Activated CD4-positive, alpha-beta memory T cell treated with anti-CD3 and anti-CD28 coated beads for 36 hours (primary cell): ENCODE measurements around the gene NPLOC4. TPM values are rescaled to one million over a fixed set of nuclear protein-coding genes. Genes with fewer than 3 reads are reported as not detected.
A peak's percentile ranks its signal among the peaks of the same experiment; 100 is the strongest.

Experiments
- CTCF ChIA-PET: fragments of 350-600 bp; sonication (Branson Sonifier 250); formaldehyde crosslinking; loops from one replicate; lab custom pipeline; 2021; ENCODE audit warnings: antibody characterized with exemption, inconsistent platforms; lab: Charles Lee
- POLR2A ChIA-PET: fragments of 350-600 bp; sonication (Branson Sonifier 250); formaldehyde crosslinking; loops from one replicate; lab custom pipeline; 2021; ENCODE audit warnings: antibody characterized with exemption; lab: Charles Lee
- DNase-seq: peaks from one replicate; pipeline ENCODE4 v3.0.0-alpha.2; 2020
- H3K27ac Mint-ChIP-seq: one replicate; pipeline ENCODE4 v1.8.0; 2021; ENCODE audit warnings: mixed read lengths
- H3K27me3 Mint-ChIP-seq: one replicate; pipeline ENCODE4 v1.8.0; 2021; ENCODE audit warnings: mixed read lengths
- H3K36me3 Mint-ChIP-seq: one replicate; pipeline ENCODE4 v1.8.0; 2021; ENCODE audit warnings: mixed read lengths
- H3K4me1 Mint-ChIP-seq: one replicate; pipeline ENCODE4 v1.8.0; 2021; ENCODE audit warnings: low read depth, mixed read lengths
- H3K4me3 Mint-ChIP-seq: one replicate; pipeline ENCODE4 v1.8.0; 2021; ENCODE audit warnings: mild to moderate bottlenecking, mixed read lengths
- H3K9me3 Mint-ChIP-seq: one replicate; pipeline ENCODE4 v1.8.0; 2021; ENCODE audit warnings: mixed read lengths
- intact Hi-C: fragments of 100-400 bp; cut with micrococcal nuclease; formaldehyde crosslinking; loops from one replicate; pipeline ENCODE4 v1.15.1; 2023
- total RNA-seq, 2 experiments: library from RNA; stranded (reverse); gene quantifications; one replicate each; pipeline ENCODE4 v1.2.3, GENCODE V29; 2021

The NPLOC4 gene
- total RNA-seq, 2 experiments from 2014 or later, result 78.4 to 93.2 TPM

GRCh38 chr17:81557276-81558114, 79.4 kb downstream of the NPLOC4 start:
- no peak for DNase-seq
- Mint-ChIP-seq H3K4me3 (no peak overlapping the region), H3K36me3 (peaks cover 15% of the 10 kb centered on the region), H3K27me3 (no peaks in the 10 kb centered on the region), H3K9me3 (no peaks in the 10 kb centered on the region), H3K4me1 (peaks cover 23% of the 10 kb centered on the region), H3K27ac (no peak overlapping the region)
- CTCF ChIA-PET, result no interaction called here
- intact Hi-C loops, result no loop called here
- POLR2A ChIA-PET, result no interaction called here

- DNase-seq, result no peak
- intact Hi-C loops, result no loop called here
- Mint-ChIP-seq H3K36me3 (peaks cover 15% of the 10 kb centered on the region), H3K4me3 (no peak overlapping the region), H3K27me3 (no peaks in the 10 kb centered on the region), H3K27ac (no peak overlapping the region), H3K9me3 (no peaks in the 10 kb centered on the region), H3K4me1 (peaks cover 23% of the 10 kb centered on the region)
- ChIA-PET CTCF (no interaction called here), POLR2A (no interaction called here)
Observed at GRCh38 chr17:81556863-81557262, 80.0 kb downstream of the NPLOC4 start.

GRCh38 chr17:81556175-81556691, 80.7 kb downstream of the NPLOC4 start:
- ChIA-PET CTCF (no interaction called here), POLR2A (no interaction called here)
- no peak for DNase-seq
- peaks cover 13% of the 10 kb centered on the region for H3K36me3 Mint-ChIP-seq
- intact Hi-C loops, result no loop called here
- no peaks in the 10 kb centered on the region for H3K9me3 Mint-ChIP-seq
- peaks cover 25% of the 10 kb centered on the region for H3K4me1 Mint-ChIP-seq
- no peaks in the 10 kb centered on the region for H3K27me3 Mint-ChIP-seq
- no peak overlapping the region for H3K4me3 Mint-ChIP-seq
- H3K27ac Mint-ChIP-seq, result no peak overlapping the region

GRCh38 chr17:81553616-81554181, 83.2 kb downstream of the NPLOC4 start:
- ChIA-PET CTCF (interaction anchor here (0.6 to 0.9 kb wide), 2 partner anchors 10 to 301 kb away, joined by 3 read pairs; no protein-coding TSS in a partner anchor), POLR2A (no interaction called here)
- Mint-ChIP-seq H3K27me3 (no peaks in the 10 kb centered on the region), H3K27ac (peak overlapping the region; percentile 88), H3K36me3 (peaks cover 18% of the 10 kb centered on the region), H3K4me1 (peaks cover 33% of the 10 kb centered on the region), H3K4me3 (peak overlapping the region; percentile 86), H3K9me3 (no peaks in the 10 kb centered on the region)
- peak; percentile 23 for DNase-seq
- intact Hi-C loops, result loop anchor here (1.0 to 2.0 kb wide), 3 partner anchors 41 to 307 kb away; partner anchors contain the start of genes ACTG1, CCDC137, OXLD1 and P4HB

GRCh38 chr17:81553018-81553615, 83.8 kb downstream of the NPLOC4 start:
- intact Hi-C loops, result loop anchor here (1.0 to 2.0 kb wide), 3 partner anchors 40 to 307 kb away; partner anchors contain the start of genes ACTG1, CCDC137, OXLD1 and P4HB

GRCh38 chr17:81552244-81553017, 84.5 kb downstream of the NPLOC4 start, which contains the start of gene FAAP100:
Gene FAAP100, minus strand, starts transcription at chr17:81552353. Its CDS starts 23 bp downstream, at chr17:81552330.
- Mint-ChIP-seq H3K4me1 (peaks cover 33% of the 10 kb centered on the region), H3K27ac (peak within 1 kb of the TSS; percentile 88), H3K9me3 (no peaks in the 10 kb centered on the region), H3K27me3 (no peaks in the 10 kb centered on the region), H3K4me3 (peak within 1 kb of the TSS; percentile 86), H3K36me3 (peaks cover 13% of the 10 kb centered on the region)
- POLR2A ChIA-PET, result interaction anchor here (0.7 to 1.7 kb wide), 8 partner anchors 16 to 113 kb away, joined by 3 to 14 read pairs (median 4); partner anchors contain the start of gene ACTG1
- intact Hi-C loops, result loop anchor here (1.0 to 2.0 kb wide), 3 partner anchors 40 to 308 kb away; partner anchors contain the start of genes ACTG1, CCDC137, OXLD1 and P4HB
- peak; percentile 87 for DNase-seq
- CTCF ChIA-PET, result interaction anchor here (0.6 to 2.1 kb wide), 9 partner anchors 9 to 329 kb away, joined by 3 to 9 read pairs (median 3); partner anchors contain the start of genes CEP131, HGS and SLC38A10

More at GRCh38 chr17:81553018-81553615, 83.8 kb downstream of the NPLOC4 start:
- H3K27ac Mint-ChIP-seq, result peak overlapping the region; percentile 88
- peak overlapping the region; percentile 86 for H3K4me3 Mint-ChIP-seq
- no peaks in the 10 kb centered on the region for H3K27me3 Mint-ChIP-seq
- POLR2A ChIA-PET, result interaction anchor here (0.9 to 1.7 kb wide), 6 partner anchors 34 to 112 kb away, joined by 3 to 14 read pairs (median 4); partner anchors contain the start of gene ACTG1
- peaks cover 33% of the 10 kb centered on the region for H3K4me1 Mint-ChIP-seq
- peak; percentile 88 for DNase-seq
- H3K36me3 Mint-ChIP-seq, result peaks cover 16% of the 10 kb centered on the region
- CTCF ChIA-PET, result interaction anchor here (0.6 to 2.1 kb wide), 6 partner anchors 9 to 330 kb away, joined by 3 to 9 read pairs (median 4); partner anchors contain the start of gene CEP131
- no peaks in the 10 kb centered on the region for H3K9me3 Mint-ChIP-seq

GRCh38 chr17:81551458-81552243, 85.3 kb downstream of the NPLOC4 start:
- CTCF ChIA-PET, result interaction anchor here (0.8 to 2.1 kb wide), 5 partner anchors 38 to 256 kb away, joined by 3 to 9 read pairs (median 4); partner anchors contain the start of genes HGS and SLC38A10
- Mint-ChIP-seq H3K4me3 (peak overlapping the region; percentile 83), H3K27ac (peak overlapping the region; percentile 70), H3K36me3 (peaks cover 13% of the 10 kb centered on the region), H3K9me3 (no peaks in the 10 kb centered on the region), H3K4me1 (peaks cover 33% of the 10 kb centered on the region), H3K27me3 (no peaks in the 10 kb centered on the region)
- peak; percentile 21 for DNase-seq
- intact Hi-C loops, result loop anchor here (2.0 kb wide), 2 partner anchors 39 to 115 kb away; partner anchors contain the start of genes ACTG1, CCDC137 and OXLD1
- POLR2A ChIA-PET, result interaction anchor here (0.7 to 1.7 kb wide), 6 partner anchors 15 to 68 kb away, joined by 3 to 14 read pairs (median 4); no protein-coding TSS in a partner anchor

- CTCF ChIA-PET, result interaction anchor here (1.0 to 2.1 kb wide), 2 partner anchors 32 to 66 kb away, joined by 4 to 6 read pairs; no protein-coding TSS in a partner anchor
- H3K27me3 Mint-ChIP-seq, result no peaks in the 10 kb centered on the region
- H3K27ac Mint-ChIP-seq, result peak overlapping the region; percentile 70
- peaks cover 33% of the 10 kb centered on the region for H3K4me1 Mint-ChIP-seq
- no peaks in the 10 kb centered on the region for H3K9me3 Mint-ChIP-seq
- H3K36me3 Mint-ChIP-seq, result peaks cover 20% of the 10 kb centered on the region
- POLR2A ChIA-PET, result interaction anchor here (1.1 to 1.5 kb wide), 2 partner anchors 40 to 152 kb away, joined by 3 read pairs; partner anchors contain the start of gene MRPL12
- DNase-seq, result no peak
- intact Hi-C loops, result no loop called here
- H3K4me3 Mint-ChIP-seq, result peak overlapping the region; percentile 83
Observed at GRCh38 chr17:81550830-81551457, 86.0 kb downstream of the NPLOC4 start.

- Mint-ChIP-seq H3K9me3 (no peaks in the 10 kb centered on the region), H3K4me3 (peak overlapping the region; percentile 83), H3K4me1 (peaks cover 33% of the 10 kb centered on the region), H3K36me3 (peaks cover 21% of the 10 kb centered on the region), H3K27me3 (no peaks in the 10 kb centered on the region), H3K27ac (no peak overlapping the region)
- intact Hi-C loops, result no loop called here
- no peak for DNase-seq
- ChIA-PET POLR2A (interaction anchor here (1.5 kb wide), 1 partner anchor 153 kb away, joined by 3 read pairs; the partner anchor contains the start of gene MRPL12), CTCF (interaction anchor here (1.0 kb wide), 1 partner anchor 31 kb away, joined by 4 read pairs; no protein-coding TSS in a partner anchor)
Observed at GRCh38 chr17:81550285-81550684, 86.6 kb downstream of the NPLOC4 start.
